ENCODE results near the gene LPP. TPM values are rescaled to one million over a fixed set of nuclear protein-coding genes. Genes with fewer than 3 reads are reported as not detected.

Gene LPP
- total and polyA plus RNA-seq, 2 of the 13 experiments (the other 11 are each of a cell fraction or from before 2014, with no cell fraction given), result 19.2 to 29.9 TPM

DNA sequence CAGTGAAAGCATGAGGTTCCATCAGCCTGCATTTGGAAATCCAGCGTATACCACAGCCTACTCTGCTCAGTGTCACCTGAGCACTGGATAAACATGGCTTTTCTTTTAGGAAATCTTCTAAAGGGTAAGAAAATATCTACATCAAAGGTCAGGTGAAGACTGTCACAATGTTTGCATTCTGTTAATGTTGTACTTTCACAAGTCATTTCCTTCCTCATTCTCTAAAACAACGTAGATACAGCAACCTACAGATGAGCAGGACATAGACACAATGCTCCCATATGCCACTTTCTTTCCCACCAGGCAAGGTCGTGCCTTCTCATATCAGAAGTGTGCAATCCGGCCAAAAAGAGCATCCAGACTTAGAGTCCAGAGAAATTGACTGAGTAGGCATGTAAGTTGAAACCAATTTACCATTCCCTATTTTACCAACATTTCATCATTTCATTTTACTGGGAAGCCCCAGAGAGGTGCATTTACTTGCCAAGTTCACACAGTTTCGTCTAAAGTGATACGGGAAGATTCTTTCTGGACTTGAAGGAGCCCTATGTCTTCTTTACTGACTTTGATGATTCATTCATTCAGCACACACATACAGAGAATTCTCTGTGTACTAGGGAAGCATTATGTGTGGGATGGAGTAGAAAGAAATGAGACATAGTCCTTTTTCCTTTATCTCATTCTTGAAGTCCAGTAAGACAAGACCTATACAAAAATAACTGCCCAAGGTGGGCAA, 30.6 kb upstream of the LPP start (continued):
- TF ChIP-seq, protein P1, sequence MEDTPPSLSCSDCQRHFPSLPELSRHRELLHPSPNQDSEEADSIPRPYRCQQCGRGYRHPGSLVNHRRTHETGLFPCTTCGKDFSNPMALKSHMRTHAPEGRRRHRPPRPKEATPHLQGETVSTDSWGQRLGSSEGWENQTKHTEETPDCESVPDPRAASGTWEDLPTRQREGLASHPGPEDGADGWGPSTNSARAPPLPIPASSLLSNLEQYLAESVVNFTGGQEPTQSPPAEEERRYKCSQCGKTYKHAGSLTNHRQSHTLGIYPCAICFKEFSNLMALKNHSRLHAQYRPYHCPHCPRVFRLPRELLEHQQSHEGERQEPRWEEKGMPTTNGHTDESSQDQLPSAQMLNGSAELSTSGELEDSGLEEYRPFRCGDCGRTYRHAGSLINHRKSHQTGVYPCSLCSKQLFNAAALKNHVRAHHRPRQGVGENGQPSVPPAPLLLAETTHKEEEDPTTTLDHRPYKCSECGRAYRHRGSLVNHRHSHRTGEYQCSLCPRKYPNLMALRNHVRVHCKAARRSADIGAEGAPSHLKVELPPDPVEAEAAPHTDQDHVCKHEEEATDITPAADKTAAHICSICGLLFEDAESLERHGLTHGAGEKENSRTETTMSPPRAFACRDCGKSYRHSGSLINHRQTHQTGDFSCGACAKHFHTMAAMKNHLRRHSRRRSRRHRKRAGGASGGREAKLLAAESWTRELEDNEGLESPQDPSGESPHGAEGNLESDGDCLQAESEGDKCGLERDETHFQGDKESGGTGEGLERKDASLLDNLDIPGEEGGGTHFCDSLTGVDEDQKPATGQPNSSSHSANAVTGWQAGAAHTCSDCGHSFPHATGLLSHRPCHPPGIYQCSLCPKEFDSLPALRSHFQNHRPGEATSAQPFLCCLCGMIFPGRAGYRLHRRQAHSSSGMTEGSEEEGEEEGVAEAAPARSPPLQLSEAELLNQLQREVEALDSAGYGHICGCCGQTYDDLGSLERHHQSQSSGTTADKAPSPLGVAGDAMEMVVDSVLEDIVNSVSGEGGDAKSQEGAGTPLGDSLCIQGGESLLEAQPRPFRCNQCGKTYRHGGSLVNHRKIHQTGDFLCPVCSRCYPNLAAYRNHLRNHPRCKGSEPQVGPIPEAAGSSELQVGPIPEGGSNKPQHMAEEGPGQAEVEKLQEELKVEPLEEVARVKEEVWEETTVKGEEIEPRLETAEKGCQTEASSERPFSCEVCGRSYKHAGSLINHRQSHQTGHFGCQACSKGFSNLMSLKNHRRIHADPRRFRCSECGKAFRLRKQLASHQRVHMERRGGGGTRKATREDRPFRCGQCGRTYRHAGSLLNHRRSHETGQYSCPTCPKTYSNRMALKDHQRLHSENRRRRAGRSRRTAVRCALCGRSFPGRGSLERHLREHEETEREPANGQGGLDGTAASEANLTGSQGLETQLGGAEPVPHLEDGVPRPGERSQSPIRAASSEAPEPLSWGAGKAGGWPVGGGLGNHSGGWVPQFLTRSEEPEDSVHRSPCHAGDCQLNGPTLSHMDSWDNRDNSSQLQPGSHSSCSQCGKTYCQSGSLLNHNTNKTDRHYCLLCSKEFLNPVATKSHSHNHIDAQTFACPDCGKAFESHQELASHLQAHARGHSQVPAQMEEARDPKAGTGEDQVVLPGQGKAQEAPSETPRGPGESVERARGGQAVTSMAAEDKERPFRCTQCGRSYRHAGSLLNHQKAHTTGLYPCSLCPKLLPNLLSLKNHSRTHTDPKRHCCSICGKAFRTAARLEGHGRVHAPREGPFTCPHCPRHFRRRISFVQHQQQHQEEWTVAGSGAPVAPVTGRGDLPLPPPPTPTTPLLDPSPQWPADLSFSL (CRISPR knock-in tag; IDR thresholded peaks at IDR 0.05), result no peak
- TF ChIP-seq, protein P2, sequence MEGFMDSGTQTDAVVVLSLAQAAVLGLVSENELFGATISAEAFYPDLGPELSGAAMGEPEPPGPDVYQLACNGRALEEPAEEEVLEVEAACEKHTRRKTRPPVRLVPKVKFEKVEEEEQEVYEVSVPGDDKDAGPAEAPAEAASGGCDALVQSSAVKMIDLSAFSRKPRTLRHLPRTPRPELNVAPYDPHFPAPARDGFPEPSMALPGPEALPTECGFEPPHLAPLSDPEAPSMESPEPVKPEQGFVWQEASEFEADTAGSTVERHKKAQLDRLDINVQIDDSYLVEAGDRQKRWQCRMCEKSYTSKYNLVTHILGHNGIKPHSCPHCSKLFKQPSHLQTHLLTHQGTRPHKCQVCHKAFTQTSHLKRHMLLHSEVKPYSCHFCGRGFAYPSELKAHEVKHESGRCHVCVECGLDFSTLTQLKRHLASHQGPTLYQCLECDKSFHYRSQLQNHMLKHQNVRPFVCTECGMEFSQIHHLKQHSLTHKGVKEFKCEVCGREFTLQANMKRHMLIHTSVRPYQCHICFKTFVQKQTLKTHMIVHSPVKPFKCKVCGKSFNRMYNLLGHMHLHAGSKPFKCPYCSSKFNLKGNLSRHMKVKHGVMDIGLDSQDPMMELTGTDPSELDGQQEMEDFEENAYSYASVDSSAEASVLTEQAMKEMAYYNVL (CRISPR knock-in tag; IDR thresholded peaks at IDR 0.05; ENCODE audit: borderline replicate concordance), result 0 out of 2 replicates have a peak, but pooled peaks have one; percentile 12
- no peak for TF ChIP-seq MBNL3 (CRISPR knock-in tag; conservative IDR thresholded peaks at IDR 0.05)
- 0 out of 2 replicates have a peak, but pooled peaks have one; percentile 26 for TF ChIP-seq ZFX (CRISPR knock-in tag; IDR thresholded peaks at IDR 0.05; ENCODE audit: low read depth)
- peak; percentile 46; the same call in 1 of the 2 replicates for TF ChIP-seq HNF4G (IDR thresholded peaks at IDR 0.05; ENCODE audit: borderline replicate concordance, low read depth, low read length)
- no peak; the same call in 1 of the 2 replicates for TF ChIP-seq HNF4G (CRISPR knock-in tag; IDR thresholded peaks at IDR 0.05; ENCODE audit: borderline replicate concordance, low read depth)
- TF ChIP-seq TEAD3 (CRISPR knock-in tag; optimal IDR thresholded peaks at IDR 0.05; ENCODE audit: borderline replicate concordance), result peak; percentile 71
- peak; percentile 58 for TF ChIP-seq HOXA3 (CRISPR knock-in tag; IDR thresholded peaks at IDR 0.05)
- TF ChIP-seq TBX2 (CRISPR knock-in tag; IDR thresholded peaks at IDR 0.05; ENCODE audit: borderline replicate concordance), result peak; percentile 77; the same call in 1 of the 2 replicates
- TF ChIP-seq, protein P3, sequence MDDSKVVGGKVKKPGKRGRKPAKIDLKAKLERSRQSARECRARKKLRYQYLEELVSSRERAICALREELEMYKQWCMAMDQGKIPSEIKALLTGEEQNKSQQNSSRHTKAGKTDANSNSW (CRISPR knock-in tag; IDR thresholded peaks at IDR 0.05; ENCODE audit: borderline replicate concordance), result no peak
- TF ChIP-seq HOXA7 (CRISPR knock-in tag; IDR thresholded peaks at IDR 0.05), result no peak
- TF ChIP-seq NR2F6 (IDR thresholded peaks at IDR 0.05), result peak; percentile 83
- peak; percentile 79 for TF ChIP-seq NR2F6 (CRISPR knock-in tag; IDR thresholded peaks at IDR 0.05)
- peak; percentile 33; the same call in 1 of the 2 replicates for TF ChIP-seq EHMT2 (IDR thresholded peaks at IDR 0.05; ENCODE audit: borderline replicate concordance, low read depth, low read length)
- no peak for TF ChIP-seq ZNF263 (CRISPR knock-in tag; IDR thresholded peaks at IDR 0.05)
- TF ChIP-seq SP2 (CRISPR knock-in tag; IDR thresholded peaks at IDR 0.05), result no peak
